ENCODE measurements around the gene LIN9.
"Not testable (repeated sequence)": the region's sequence is repeated elsewhere in the genome, so short reads cannot be mapped to it uniquely, and the experiment has no call there.

Gene LIN9

GRCh38 chr1:226281058-226281457, 27.9 kb downstream of the LIN9 start:
- DNase-seq (ENCODE audit: low read depth, low spot score): no peak
- H3K4me3 ChIP-seq (ENCODE audit: low read length): no peak overlapping the region

- no peak overlapping the region for H3K4me3 ChIP-seq (ENCODE audit: low read length)
- no peak for DNase-seq (ENCODE audit: low read depth, low spot score)
These were observed 29.5 kb downstream of the LIN9 start for GRCh38 chr1:226279498-226279897.

- no peak for DNase-seq (ENCODE audit: low read depth, low spot score)
- H3K4me3 ChIP-seq (ENCODE audit: low read length): no peak overlapping the region
These were observed 31.1 kb downstream of the LIN9 start for GRCh38 chr1:226277897-226278296.

GRCh38 chr1:226276987-226277386, 32.0 kb downstream of the LIN9 start:
- DNase-seq (ENCODE audit: low read depth, low spot score): no peak
- H3K4me3 ChIP-seq (ENCODE audit: low read length): no peak overlapping the region

GRCh38 chr1:226276077-226276682, 32.8 kb downstream of the LIN9 start:
- no peak overlapping the region for H3K4me3 ChIP-seq (ENCODE audit: low read length)
- no peak for DNase-seq (ENCODE audit: low read depth, low spot score)

- H3K4me3 ChIP-seq (ENCODE audit: low read length): no peak overlapping the region
- DNase-seq (ENCODE audit: low read depth, low spot score): no peak
These were observed 34.8 kb downstream of the LIN9 start for GRCh38 chr1:226274138-226274537.

- DNase-seq (ENCODE audit: low read depth, low spot score); H3K4me3 ChIP-seq (ENCODE audit: low read length): not testable (repeated sequence)
These were observed 36.6 kb downstream of the LIN9 start for GRCh38 chr1:226272233-226272902.

- no peak for DNase-seq (ENCODE audit: low read depth, low spot score)
- no peak overlapping the region for H3K4me3 ChIP-seq (ENCODE audit: low read length)
These were observed 40.4 kb downstream of the LIN9 start for GRCh38 chr1:226268421-226269124.

GRCh38 chr1:226261818-226262217, 47.1 kb downstream of the LIN9 start:
- no peak for DNase-seq (ENCODE audit: low read depth, low spot score)
- H3K4me3 ChIP-seq (ENCODE audit: low read length): no peak overlapping the region

GRCh38 chr1:226255380-226255779, 53.6 kb downstream of the LIN9 start:
- no peak for DNase-seq (ENCODE audit: low read depth, low spot score)
- H3K4me3 ChIP-seq (ENCODE audit: low read length): no peak overlapping the region

- DNase-seq (ENCODE audit: low read depth, low spot score): no peak
- H3K4me3 ChIP-seq (ENCODE audit: low read length): no peak overlapping the region
These were observed 55.0 kb downstream of the LIN9 start for GRCh38 chr1:226253933-226254332.

GRCh38 chr1:226252841-226253240, 56.1 kb downstream of the LIN9 start:
- DNase-seq (ENCODE audit: low read depth, low spot score): not testable (repeated sequence)

GRCh38 chr1:226250511-226250910, 58.5 kb downstream of the LIN9 start:
- no peak overlapping the region for H3K4me3 ChIP-seq (ENCODE audit: low read length)
- DNase-seq (ENCODE audit: low read depth, low spot score): no peak

More at GRCh38 chr1:226252841-226253240, 56.1 kb downstream of the LIN9 start:
- H3K4me3 ChIP-seq (ENCODE audit: low read length): not testable (repeated sequence)

GRCh38 chr1:226248796-226249195, 60.2 kb downstream of the LIN9 start:
- no peak for DNase-seq (ENCODE audit: low read depth, low spot score)
- no peak overlapping the region for H3K4me3 ChIP-seq (ENCODE audit: low read length)

- no peak overlapping the region for H3K4me3 ChIP-seq (ENCODE audit: low read length)
- DNase-seq (ENCODE audit: low read depth, low spot score): no peak
These were observed 60.9 kb downstream of the LIN9 start for GRCh38 chr1:226248091-226248490.

- no peak for DNase-seq (ENCODE audit: low read depth, low spot score)
- no peak overlapping the region for H3K4me3 ChIP-seq (ENCODE audit: low read length)
These were observed 69.5 kb downstream of the LIN9 start for GRCh38 chr1:226239421-226239820.

- no peak for DNase-seq (ENCODE audit: low read depth, low spot score)
- no peak overlapping the region for H3K4me3 ChIP-seq (ENCODE audit: low read length)
These were observed 72.1 kb downstream of the LIN9 start for GRCh38 chr1:226236826-226237225.

- no peak overlapping the region for H3K4me3 ChIP-seq (ENCODE audit: low read length)
- no peak for DNase-seq (ENCODE audit: low read depth, low spot score)
These were observed 75.2 kb downstream of the LIN9 start for GRCh38 chr1:226233806-226234205.

- no peak overlapping the region for H3K4me3 ChIP-seq (ENCODE audit: low read length)
- DNase-seq (ENCODE audit: low read depth, low spot score): no peak
These were observed 75.7 kb downstream of the LIN9 start for GRCh38 chr1:226233293-226233692.

GRCh38 chr1:226226601-226227000, 82.4 kb downstream of the LIN9 start:
- no peak overlapping the region for H3K4me3 ChIP-seq (ENCODE audit: low read length)
- no peak for DNase-seq (ENCODE audit: low read depth, low spot score)
